ENCODE measurements around the gene MTHFD2L.

MTHFD2L gene

GRCh38 chr4:74344031-74344430, 186.1 kb downstream of the MTHFD2L start:
- no peak for DNase-seq

All from NCI-H82 (cell line).